ENCODE data around the gene MPZ. TPM values are rescaled to one million over a fixed set of nuclear protein-coding genes. Genes with fewer than 3 reads are reported as not detected.
"Not testable (repeated sequence)": the region's sequence is repeated elsewhere in the genome, so short reads cannot be mapped to it uniquely, and the experiment has no call there.

MPZ gene
- total RNA-seq, 1 experiment from 2014 or later: not detected

- no peaks in the 10 kb centered on the region for H3K4me1 ChIP-seq (ENCODE audit: control insufficient read depth, insufficient read depth, low read length)
- H3K4me3 ChIP-seq (ENCODE audit: low read depth in 2 of 2, low read length in 2 of 2): no peak overlapping the region
- H3K27me3 ChIP-seq (ENCODE audit: control insufficient read depth, insufficient read depth, low read length): no peaks in the 10 kb centered on the region
- no peak overlapping the region for H3K27ac ChIP-seq (ENCODE audit: low read length)
- ChIA-PET CTCF (no interaction called here), POLR2A (no interaction called here)
- BruUV-seq (replicated peaks): TSS peak; percentile 51
- TF ChIP-seq POLR2AphosphoS5 (IDR thresholded peaks at IDR 0.05; ENCODE audit: low read depth, low read length) (no peak), SIN3A (IDR thresholded peaks at IDR 0.05; ENCODE audit: borderline replicate concordance, insufficient read depth, low read depth, low read length) (no peak), CTCF (IDR thresholded peaks at IDR 0.05) (no peak), REST (IDR thresholded peaks at IDR 0.05; ENCODE audit: insufficient read depth in 1 of 2, low read depth in 2 of 2, low read length in 1 of 2) (no peak)
- DNase-seq (ENCODE audit: low read depth, low spot score) (no peak), ATAC-seq (no peak)
- peaks cover 6% of the 10 kb centered on the region for H3K36me3 ChIP-seq (ENCODE audit: control insufficient read depth, insufficient read depth, low read length)
- intact Hi-C loops (cut with micrococcal nuclease; ENCODE audit: unreplicated experiment): no loop called here
- in situ Hi-C loops (cut with HindIII; ENCODE audit: low pct_unique_long_range_greater_than_20kb, low sequenced_read_pairs): no loop called here
- H3K9me3 ChIP-seq (ENCODE audit: control insufficient read depth, insufficient read depth, low read depth, low read length): no peaks in the 10 kb centered on the region
Observed at GRCh38 chr1:161330346-161330745, 20.6 kb upstream of the MPZ start.

GRCh38 chr1:161324020-161324419, 14.3 kb upstream of the MPZ start:
- no peaks in the 10 kb centered on the region for H3K4me1 ChIP-seq (ENCODE audit: control insufficient read depth, insufficient read depth, low read length)
- DNase-seq (ENCODE audit: low read depth, low spot score) (no peak), ATAC-seq (no peak)
- H3K27me3 ChIP-seq (ENCODE audit: control insufficient read depth, insufficient read depth, low read length): no peaks in the 10 kb centered on the region
- CTCF ChIA-PET: no interaction called here
- POLR2A ChIA-PET: no interaction called here
- BruUV-seq (replicated peaks): no TSS peak
- H3K27ac ChIP-seq (ENCODE audit: low read length): no peak overlapping the region
- intact Hi-C loops (cut with micrococcal nuclease; ENCODE audit: unreplicated experiment): no loop called here
- peaks cover 4% of the 10 kb centered on the region for H3K36me3 ChIP-seq (ENCODE audit: control insufficient read depth, insufficient read depth, low read length)
- no peak for TF ChIP-seq TCF7L2 (IDR thresholded peaks at IDR 0.05; ENCODE audit: low read depth, low read length)
- no peak for TF ChIP-seq POLR2AphosphoS5 (IDR thresholded peaks at IDR 0.05; ENCODE audit: low read depth, low read length)
- no peak for TF ChIP-seq REST (IDR thresholded peaks at IDR 0.05; ENCODE audit: insufficient read depth in 1 of 2, low read depth in 2 of 2, low read length in 1 of 2)
- TF ChIP-seq SIN3A (IDR thresholded peaks at IDR 0.05; ENCODE audit: borderline replicate concordance, insufficient read depth, low read depth, low read length): no peak
- TF ChIP-seq CTCF (IDR thresholded peaks at IDR 0.05): no peak
- in situ Hi-C loops (cut with HindIII; ENCODE audit: low pct_unique_long_range_greater_than_20kb, low sequenced_read_pairs): no loop called here
- no peaks in the 10 kb centered on the region for H3K9me3 ChIP-seq (ENCODE audit: control insufficient read depth, insufficient read depth, low read depth, low read length)
- no peak overlapping the region for H3K4me3 ChIP-seq (ENCODE audit: low read depth in 2 of 2, low read length in 2 of 2)

GRCh38 chr1:161315841-161316674, 6.3 kb upstream of the MPZ start:
- DNase-seq (ENCODE audit: low read depth, low spot score); H3K27me3 ChIP-seq (ENCODE audit: control insufficient read depth, insufficient read depth, low read length); H3K27ac ChIP-seq (ENCODE audit: low read length); H3K36me3 ChIP-seq (ENCODE audit: control insufficient read depth, insufficient read depth, low read length); CTCF ChIA-PET; intact Hi-C loops (cut with micrococcal nuclease; ENCODE audit: unreplicated experiment); H3K4me1 ChIP-seq (ENCODE audit: control insufficient read depth, insufficient read depth, low read length); BruUV-seq (replicated peaks); POLR2A ChIA-PET; ATAC-seq; H3K9me3 ChIP-seq (ENCODE audit: control insufficient read depth, insufficient read depth, low read depth, low read length); H3K4me3 ChIP-seq (ENCODE audit: low read depth in 2 of 2, low read length in 2 of 2); in situ Hi-C loops (cut with HindIII; ENCODE audit: low pct_unique_long_range_greater_than_20kb, low sequenced_read_pairs): not testable (repeated sequence)

All from Panc1 (cell line).